B cell (primary cell): Measurements from ENCODE around the gene CMTM7. TPM values are rescaled to one million over a fixed set of nuclear protein-coding genes. Genes with fewer than 3 reads are reported as not detected.

Experiments used
- ATAC-seq: fragments of 200-7000 bp; cut with Tn5 transposase; one replicate; pipeline ENCODE4 v1.10.0; 2021; ENCODE audit warnings: low read depth, mild to moderate bottlenecking, moderate number of reproducible peaks, moderate library complexity
- CTCF ChIA-PET: fragments of 350-600 bp; sonication (Branson Sonifier 250); formaldehyde crosslinking; loops from one replicate; lab custom pipeline; 2021; ENCODE audit warnings: antibody characterized with exemption, inconsistent platforms; lab: Charles Lee
- POLR2A ChIA-PET: fragments of 350-600 bp; sonication (Branson Sonifier 250); formaldehyde crosslinking; loops from one replicate; lab custom pipeline; 2021; ENCODE audit warnings: antibody characterized with exemption; lab: Charles Lee
- DNase-seq: peaks from one replicate; pipeline ENCODE4 v3.0.0; 2013
- H2AFZ ChIP-seq: 2 replicates; pipeline ENCODE4 v1.6.1; 2012; ENCODE audit warnings: mild to moderate bottlenecking, low read depth, low read length; ENCODE audit not compliant: insufficient read depth, poor library complexity, severe bottlenecking
- H3K27ac ChIP-seq, 2 donors: 1 replicate in 1 of 2; 2 replicates in 1 of 2; pipeline ENCODE4 v1.5.1; 2012 to 2013; ENCODE audit warnings: low read length in 2 of 2, mild to moderate bottlenecking in 2 of 2, moderate library complexity in 1 of 2
- H3K27me3 ChIP-seq, 4 experiments: fragments of 200-600 bp in 1 of 4; sonication (generic) in 1 of 4; replicated peaks in 1 of 4; 1 replicate in 2 of 4; 2 replicates in 2 of 4; pipeline versions ENCODE4 v1.6.1 to v1.7.0; 2013 to 2016; ENCODE audit warnings: low read length in 3 of 4, mild to moderate bottlenecking in 2 of 4, mixed read lengths in 1 of 4, moderate library complexity in 1 of 4; ENCODE audit not compliant: insufficient read depth in 4 of 4, control insufficient read depth in 3 of 4; ENCODE audit errors: control extremely low read depth in 1 of 4
- H3K36me3 ChIP-seq, 2 experiments: replicated peaks in 1 of 2; 1 replicate in 1 of 2; 2 replicates in 1 of 2; pipeline versions ENCODE4 v1.6.1 to v1.7.1; 2013; ENCODE audit warnings: low read length in 1 of 2; ENCODE audit not compliant: insufficient read depth in 2 of 2, control insufficient read depth in 1 of 2; ENCODE audit errors: control extremely low read depth in 1 of 2, extremely low read depth in 1 of 2
- H3K4me1 ChIP-seq, 2 donors: fragments of 200-600 bp in 1 of 2; sonication (generic) in 1 of 2; 1 replicate in 1 of 2; 2 replicates in 1 of 2; pipeline versions ENCODE4 v1.5.1 to v1.6.1; 2013 to 2017; ENCODE audit warnings: low read length in 2 of 2; ENCODE audit not compliant: control insufficient read depth in 2 of 2, insufficient read depth in 2 of 2
- H3K4me2 ChIP-seq: replicated peaks from 2 replicates; pipeline ENCODE3; 2012; ENCODE audit warnings: mild to moderate bottlenecking, low read depth, low read length; ENCODE audit not compliant: poor library complexity, severe bottlenecking
- H3K4me3 ChIP-seq, 5 experiments: fragments of 200-600 bp in 1 of 5; sonication (generic) in 1 of 5; 1 replicate in 3 of 5; 2 replicates in 2 of 5; pipeline versions ENCODE4 v1.5.1 to v1.7.0; 2011 to 2016; ENCODE audit warnings: low read length in 4 of 5, mild to moderate bottlenecking in 4 of 5, low read depth in 2 of 5, control low read depth in 1 of 5, moderate library complexity in 1 of 5; ENCODE audit not compliant: insufficient read depth in 1 of 5; ENCODE audit errors: control extremely low read depth in 1 of 5, extremely low read depth in 1 of 5
- H3K79me2 ChIP-seq: fragments of 200-600 bp; sonication (generic); one replicate; pipeline ENCODE4 v1.6.0; 2016; ENCODE audit warnings: low read length; ENCODE audit not compliant: control insufficient read depth, insufficient read depth
- H3K9ac ChIP-seq: fragments of 200-600 bp; sonication (generic); 2 replicates; pipeline ENCODE4 v1.6.1; 2017; ENCODE audit warnings: mild to moderate bottlenecking, low read length, moderate library complexity
- H3K9me3 ChIP-seq, 3 donors: one replicate each; pipeline versions ENCODE4 v1.6.1 to v1.7.1; 2013; ENCODE audit warnings: low read length in 2 of 3; ENCODE audit not compliant: control insufficient read depth in 2 of 3, insufficient read depth in 1 of 3; ENCODE audit errors: control extremely low read depth in 1 of 3
- H4K20me1 ChIP-seq: 2 replicates; pipeline ENCODE4 v1.6.0; 2012; ENCODE audit warnings: mild to moderate bottlenecking, low read length; ENCODE audit not compliant: insufficient read depth, control insufficient read depth, poor library complexity, severe bottlenecking
- H3K27ac Mint-ChIP-seq: one replicate; pipeline ENCODE4 v1.8.0; 2021; ENCODE audit warnings: mixed read lengths
- H3K27me3 Mint-ChIP-seq: one replicate; pipeline ENCODE4 v1.8.0; 2021; ENCODE audit warnings: mixed read lengths
- H3K4me1 Mint-ChIP-seq: one replicate; pipeline ENCODE4 v1.8.0; 2021; ENCODE audit warnings: mixed read lengths
- H3K4me3 Mint-ChIP-seq: one replicate; pipeline ENCODE4 v1.8.0; 2021; ENCODE audit warnings: mixed read lengths
- H3K9me3 Mint-ChIP-seq: one replicate; pipeline ENCODE4 v1.8.0; 2022; ENCODE audit warnings: mixed read lengths; ENCODE audit not compliant: insufficient read depth
- CTCF ChIP-seq: fragments of 200-600 bp; IDR thresholded peaks from one replicate; pipeline ENCODE4 v1.8.0; 2022; ENCODE audit warnings: antibody characterized with exemption, mild to moderate bottlenecking
- EZH2 ChIP-seq: IDR thresholded peaks from 2 replicates; pipeline ENCODE4 v1.6.1; 2012; ENCODE audit warnings: borderline replicate concordance, low read depth, mild to moderate bottlenecking, moderate library complexity, low read length; ENCODE audit not compliant: insufficient read depth, poor library complexity, severe bottlenecking
- WGBS: methylation state at CpG from one replicate; pipeline ENCODE4 v1.1.5; 2013; ENCODE audit warnings: missing lambda C conversion rate; ENCODE audit not compliant: insufficient coverage; 5-methylcytosine and 5-hydroxymethylcytosine counted together
- intact Hi-C: fragments of 100-400 bp; cut with micrococcal nuclease; formaldehyde crosslinking; loops from one replicate; pipeline ENCODE4 v1.10.0; 2022
- polyA plus RNA-seq: library from polyadenylated mRNA; depleted of rRNA; stranded (reverse); fragments of >200 nt; gene quantifications from 2 replicates; pipeline ENCODE4 v1.2.3, GENCODE V29; 2012
- total RNA-seq, 2 donors: library from RNA; stranded (reverse); fragments of 120-200 nt in 1 of 2; gene quantifications; 1 replicate in 1 of 2; 2 replicates in 1 of 2; pipeline versions ENCODE4 v1.2.3 to v1.2.4, GENCODE V29; 2013 to 2022

Gene CMTM7
- total and polyA plus RNA-seq, 2 donors (not counting 1 experiment from before 2014, with no cell fraction given), result 71.5 to 76.1 TPM

DNA sequence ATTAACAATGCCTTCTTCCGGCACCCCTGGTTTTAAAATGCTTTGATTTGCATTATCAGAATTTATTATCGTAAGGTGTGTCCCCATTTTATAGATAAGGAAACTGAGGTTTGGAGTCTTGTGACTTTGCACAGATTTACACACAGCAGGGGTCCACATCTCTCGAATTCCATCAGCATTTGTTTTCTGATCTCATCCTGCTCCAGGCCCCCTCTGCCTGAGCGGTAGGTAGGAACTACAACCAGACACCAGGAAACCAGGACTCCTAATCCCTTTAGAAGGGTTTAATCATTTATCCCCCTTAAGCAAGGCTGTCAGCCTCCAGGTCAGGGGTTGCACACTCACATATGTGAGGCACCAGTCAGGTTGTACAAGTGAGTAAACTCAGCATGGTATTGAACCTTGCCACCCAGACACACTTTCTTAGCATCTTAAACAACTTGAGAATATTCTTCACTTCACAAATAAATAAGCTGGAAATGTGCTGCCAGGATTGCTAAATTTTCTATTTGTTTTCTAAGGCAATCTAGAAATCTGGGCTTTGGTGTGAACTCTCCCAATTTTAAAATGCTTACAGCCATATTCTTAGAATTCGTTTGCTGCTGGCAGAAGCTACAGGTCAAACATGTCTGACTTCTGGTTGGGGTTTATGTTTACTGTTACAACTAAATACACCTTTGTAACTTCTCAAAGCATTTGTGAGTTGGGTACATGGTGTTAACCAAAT, 31.7 kb upstream of the CMTM7 start:
- H4K20me1 ChIP-seq, result no peaks in the 10 kb centered on the region
- H3K79me2 ChIP-seq, result no peaks in the 10 kb centered on the region
- H3K4me3 ChIP-seq, result no peak overlapping the region
- intact Hi-C loops, result no loop called here
- no peaks in the 10 kb centered on the region for H3K36me3 ChIP-seq
- ATAC-seq (no peak), DNase-seq (no peak)
- peaks cover 0 to 3% (median 0%) of the 10 kb centered on the region in 4 experiments for H3K27me3 ChIP-seq
- ChIA-PET CTCF (interaction anchor here (1.5 kb wide), 1 partner anchor 8 kb away, joined by 3 read pairs; no protein-coding TSS in a partner anchor), POLR2A (interaction anchor here (0.5 kb wide), 1 partner anchor 31 kb away, joined by 8 read pairs; no protein-coding TSS in a partner anchor)
- Mint-ChIP-seq H3K9me3 (no peaks in the 10 kb centered on the region), H3K27me3 (peaks cover 9% of the 10 kb centered on the region), H3K4me1 (no peaks in the 10 kb centered on the region), H3K4me3 (no peak overlapping the region), H3K27ac (no peak overlapping the region)
- no peak overlapping the region for H3K27ac ChIP-seq
- no peak overlapping the region for H2AFZ ChIP-seq
- TF ChIP-seq CTCF (no peak), EZH2 (no peak)
- H3K4me1 ChIP-seq, result no peaks in the 10 kb centered on the region
- no peaks in the 10 kb centered on the region for H3K9me3 ChIP-seq
- no peak overlapping the region for H3K4me2 ChIP-seq
- WGBS, result 100% methylated on average over 2 of the region's 5 CpGs
- no peak overlapping the region for H3K9ac ChIP-seq

GRCh38 chr3:32360493-32360827, 31.2 kb upstream of the CMTM7 start:
- Histone ChIP-seq H3K27ac (no peak overlapping the region), H3K9me3 (no peaks in the 10 kb centered on the region), H2AFZ (no peak overlapping the region), H3K4me1 (no peaks in the 10 kb centered on the region), H3K4me3 (no peak overlapping the region), H3K27me3 (peaks cover 0 to 3% (median 0%) of the 10 kb centered on the region in 4 experiments), H3K36me3 (no peaks in the 10 kb centered on the region), H4K20me1 (no peaks in the 10 kb centered on the region), H3K4me2 (no peak overlapping the region), H3K9ac (no peak overlapping the region), H3K79me2 (no peaks in the 10 kb centered on the region)
- intact Hi-C loops, result no loop called here
- Mint-ChIP-seq H3K4me3 (no peak overlapping the region), H3K9me3 (no peaks in the 10 kb centered on the region), H3K4me1 (no peaks in the 10 kb centered on the region), H3K27me3 (peaks cover 9% of the 10 kb centered on the region), H3K27ac (no peak overlapping the region)
- ATAC-seq, result no peak
- DNase-seq, result no peak
- POLR2A ChIA-PET, result interaction anchor here (0.5 kb wide), 1 partner anchor 32 kb away, joined by 8 read pairs; no protein-coding TSS in a partner anchor
- WGBS, result 86% methylated on average over 4 of the region's 4 CpGs
- TF ChIP-seq CTCF (no peak), EZH2 (no peak)
- CTCF ChIA-PET, result interaction anchor here (0.6 kb wide), 1 partner anchor 746 kb away, joined by 4 read pairs; no protein-coding TSS in a partner anchor
